PC-3 (cell line): ENCODE results near the gene CSNK1D. TPM values are rescaled to one million over a fixed set of nuclear protein-coding genes. Genes with fewer than 3 reads are reported as not detected.

Source experiments
- ATAC-seq: fragments of 200-7000 bp; cut with Tn5 transposase; 2 replicates; pipeline ENCODE4 v1.9.1; 2020; ENCODE audit warnings: mild to moderate bottlenecking, moderate library complexity
- BruUV-seq: library from RNA; stranded (reverse); fragments of 400-500 nt; replicated peaks from 2 replicates; lab custom pipeline; 2021; lab: Mats Ljungman, UMichigan
- CTCF ChIA-PET: fragments of 300-600 bp; sonication (Branson Sonifier 250); formaldehyde crosslinking; loops from one replicate; lab custom pipeline; 2022; ENCODE audit warnings: antibody characterized with exemption; lab: Charles Lee
- POLR2A ChIA-PET: fragments of 300-600 bp; sonication (Branson Sonifier 250); formaldehyde crosslinking; loops from one replicate; lab custom pipeline; 2022; ENCODE audit warnings: antibody characterized with exemption; ENCODE audit not compliant: unreplicated experiment; lab: Charles Lee
- DNase-seq: peaks from one replicate; pipeline ENCODE4 v3.0.0-alpha.2; 2015
- H2AFZ ChIP-seq: fragments of 300-600 bp; sonication (generic); 2 replicates; pipeline ENCODE4 v1.6.0; 2016; ENCODE audit warnings: antibody characterized with exemption, low read length
- H3F3A ChIP-seq: fragments of 300-600 bp; sonication (generic); one replicate; pipeline ENCODE4 v1.6.0; 2017; ENCODE audit warnings: antibody characterized with exemption, low read length, control low read depth, mild to moderate bottlenecking; ENCODE audit not compliant: unreplicated experiment
- H3K27ac ChIP-seq: fragments of 300-600 bp; sonication (generic); 2 replicates; pipeline ENCODE4 v1.5.1; 2016; ENCODE audit warnings: mild to moderate bottlenecking, low read length
- H3K27me3 ChIP-seq: fragments of 300-600 bp; sonication (generic); 2 replicates; pipeline ENCODE4 v1.6.1; 2016; ENCODE audit warnings: low read length, mixed read lengths
- H3K36me3 ChIP-seq: fragments of 300-600 bp; sonication (generic); 2 replicates; pipeline ENCODE4 v1.6.1; 2016; ENCODE audit warnings: low read depth, mixed run types, low read length, mixed read lengths
- H3K4me1 ChIP-seq: fragments of 300-600 bp; sonication (generic); 2 replicates; pipeline ENCODE4 v1.5.1; 2016; ENCODE audit warnings: low read length; ENCODE audit not compliant: insufficient read depth
- H3K4me2 ChIP-seq: fragments of 300-600 bp; sonication (generic); 2 replicates; pipeline ENCODE4 v1.6.0; 2016; ENCODE audit warnings: low read length
- H3K4me3 ChIP-seq: fragments of 300-600 bp; sonication (generic); 2 replicates; pipeline ENCODE4 v1.5.1; 2016; ENCODE audit warnings: mild to moderate bottlenecking, low read length, mixed read lengths
- H3K79me2 ChIP-seq: fragments of 300-600 bp; sonication (generic); 2 replicates; pipeline ENCODE4 v1.6.1; 2017; ENCODE audit warnings: low read length, mixed read lengths
- H3K9ac ChIP-seq: fragments of 300-600 bp; sonication (generic); 2 replicates; pipeline ENCODE4 v1.6.0; 2016; ENCODE audit warnings: mild to moderate bottlenecking, low read length
- H3K9me2 ChIP-seq: fragments of 300-600 bp; sonication (generic); replicated peaks from 2 replicates; pipeline ENCODE4 v1.6.1; 2016; ENCODE audit warnings: mixed run types, low read length, mixed read lengths
- H3K9me3 ChIP-seq: fragments of 300-600 bp; sonication (generic); 2 replicates; pipeline ENCODE4 v1.6.1; 2016; ENCODE audit warnings: low read length, mixed read lengths
- H4K20me1 ChIP-seq: fragments of 300-600 bp; sonication (generic); 2 replicates; pipeline ENCODE4 v1.6.1; 2016; ENCODE audit warnings: low read length, mixed read lengths
- EZH2 ChIP-seq: fragments of 300-600 bp; sonication (generic); IDR thresholded peaks from one replicate; pipeline ENCODE4 v1.6.1; 2017; ENCODE audit warnings: antibody characterized with exemption, mild to moderate bottlenecking, low read length; ENCODE audit not compliant: unreplicated experiment
- EZH2phosphoT487 ChIP-seq: fragments of 300-600 bp; sonication (generic); IDR thresholded peaks from 2 replicates; pipeline ENCODE4 v1.6.1; 2018; ENCODE audit warnings: mild to moderate bottlenecking, antibody characterized with exemption, low read length, borderline replicate concordance
- intact Hi-C: fragments of 100-400 bp; cut with micrococcal nuclease; formaldehyde crosslinking; loops from 2 replicates; pipeline ENCODE4 v1.9.0; 2023
- total RNA-seq: library from RNA; depleted of rRNA; stranded (reverse); fragments of >200 nt; gene quantifications from 2 replicates; pipeline ENCODE4 v1.2.3, GENCODE V29; 2014
- TF ChIP-seq, protein P1 (sequence below): fragments of 300-600 bp; sonication (generic); conservative IDR thresholded peaks from 2 replicates; pipeline ENCODE4 v1.5.1; 2017; ENCODE audit warnings: antibody characterized with exemption, low read depth, mild to moderate bottlenecking, low read length

Gene CSNK1D
- total RNA-seq, 1 experiment from 2014 or later = 58.6 TPM

DNA sequence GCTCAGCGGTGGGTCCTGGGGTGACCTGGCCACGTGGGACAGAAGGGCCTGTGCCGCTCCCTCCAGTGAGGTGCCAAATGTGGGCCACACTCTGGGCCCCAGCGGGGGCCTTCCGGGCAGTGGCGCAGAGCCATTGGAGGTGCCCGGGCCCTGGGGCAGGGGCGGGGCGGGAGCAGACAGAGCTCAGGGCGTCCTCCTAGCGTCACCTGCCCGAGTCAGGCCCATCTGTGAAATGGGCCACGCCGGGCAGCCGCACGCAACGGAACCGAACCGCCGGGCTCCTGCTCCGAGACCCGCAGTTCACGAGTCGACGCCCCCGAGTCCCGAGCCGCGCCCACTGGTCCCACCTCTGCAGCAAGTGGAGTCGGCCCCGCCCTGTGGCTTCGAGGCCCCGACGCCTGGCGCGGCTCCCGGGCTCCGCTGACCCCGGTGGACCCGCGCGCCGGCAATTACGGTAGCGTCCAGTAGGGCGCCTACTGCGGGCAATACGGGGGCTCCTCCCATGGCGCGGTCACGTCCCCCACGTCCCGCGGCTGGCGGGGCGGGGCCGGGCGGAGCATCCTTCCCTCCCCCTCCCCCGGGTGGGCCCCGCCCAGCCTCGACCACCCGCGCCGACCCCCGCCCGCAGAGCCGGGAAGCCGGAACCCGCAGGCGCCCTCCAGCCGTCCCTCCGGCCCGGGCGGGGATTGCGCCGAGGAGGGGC lies 42.7 kb downstream of the CSNK1D start:
- ATAC-seq = peak; percentile 45
- no peak overlapping the region for H2AFZ ChIP-seq
- DNase-seq = peak; percentile 85
- peak overlapping the region; percentile 78 for H3K27ac ChIP-seq
- no peaks in the 10 kb centered on the region for H3K27me3 ChIP-seq
- TF ChIP-seq, protein P1, sequence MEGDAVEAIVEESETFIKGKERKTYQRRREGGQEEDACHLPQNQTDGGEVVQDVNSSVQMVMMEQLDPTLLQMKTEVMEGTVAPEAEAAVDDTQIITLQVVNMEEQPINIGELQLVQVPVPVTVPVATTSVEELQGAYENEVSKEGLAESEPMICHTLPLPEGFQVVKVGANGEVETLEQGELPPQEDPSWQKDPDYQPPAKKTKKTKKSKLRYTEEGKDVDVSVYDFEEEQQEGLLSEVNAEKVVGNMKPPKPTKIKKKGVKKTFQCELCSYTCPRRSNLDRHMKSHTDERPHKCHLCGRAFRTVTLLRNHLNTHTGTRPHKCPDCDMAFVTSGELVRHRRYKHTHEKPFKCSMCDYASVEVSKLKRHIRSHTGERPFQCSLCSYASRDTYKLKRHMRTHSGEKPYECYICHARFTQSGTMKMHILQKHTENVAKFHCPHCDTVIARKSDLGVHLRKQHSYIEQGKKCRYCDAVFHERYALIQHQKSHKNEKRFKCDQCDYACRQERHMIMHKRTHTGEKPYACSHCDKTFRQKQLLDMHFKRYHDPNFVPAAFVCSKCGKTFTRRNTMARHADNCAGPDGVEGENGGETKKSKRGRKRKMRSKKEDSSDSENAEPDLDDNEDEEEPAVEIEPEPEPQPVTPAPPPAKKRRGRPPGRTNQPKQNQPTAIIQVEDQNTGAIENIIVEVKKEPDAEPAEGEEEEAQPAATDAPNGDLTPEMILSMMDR = peak; percentile 36; the same call in 1 of the 2 replicates
- TF ChIP-seq EZH2phosphoT487 = no peak
- peaks cover 76% of the 10 kb centered on the region for H3K79me2 ChIP-seq
- peak overlapping the region; percentile 84 for H3K4me3 ChIP-seq
- peak overlapping the region; percentile 90 for H3K4me2 ChIP-seq
- no peaks in the 10 kb centered on the region for H3K9me2 ChIP-seq
- peak overlapping the region; percentile 93 for H3K9ac ChIP-seq
- peaks cover 17% of the 10 kb centered on the region; the same call in 1 of the 2 replicates for H3K36me3 ChIP-seq
- H4K20me1 ChIP-seq = peaks cover 54% of the 10 kb centered on the region
- POLR2A ChIA-PET = interaction anchor here (0.7 kb wide), 1 partner anchor 12 kb away, joined by 3 read pairs; no protein-coding TSS in a partner anchor
- no peaks in the 10 kb centered on the region for H3F3A ChIP-seq
- no peaks in the 10 kb centered on the region for H3K9me3 ChIP-seq
- no TSS peak for BruUV-seq
- CTCF ChIA-PET = interaction anchor here (1.0 kb wide), 1 partner anchor 25 kb away, joined by 4 read pairs; no protein-coding TSS in a partner anchor
- intact Hi-C loops = no loop called here
- peaks cover 48% of the 10 kb centered on the region for H3K4me1 ChIP-seq

GRCh38 chr17:82229698-82230608 lies 43.5 kb downstream of the CSNK1D start:
- peaks cover 68% of the 10 kb centered on the region for H3K79me2 ChIP-seq
- TF ChIP-seq EZH2 = no peak
- TF ChIP-seq EZH2phosphoT487 = no peak
- TF ChIP-seq, protein P1 = no peak
- H3K4me1 ChIP-seq = peaks cover 40% of the 10 kb centered on the region
- CTCF ChIA-PET = interaction anchor here (1.0 kb wide), 1 partner anchor 24 kb away, joined by 4 read pairs; no protein-coding TSS in a partner anchor
- no peak overlapping the region for H2AFZ ChIP-seq
- intact Hi-C loops = no loop called here
- H3K4me3 ChIP-seq = peak overlapping the region; percentile 84
- peak overlapping the region; percentile 90 for H3K4me2 ChIP-seq
- no peaks in the 10 kb centered on the region for H3K9me3 ChIP-seq
- H3K36me3 ChIP-seq = peaks cover 10% of the 10 kb centered on the region; the same call in 1 of the 2 replicates
- peak overlapping the region; percentile 78 for H3K27ac ChIP-seq
- POLR2A ChIA-PET = interaction anchor here (0.5 to 0.7 kb wide), 2 partner anchors 11 to 93 kb away, joined by 3 read pairs; no protein-coding TSS in a partner anchor
- H4K20me1 ChIP-seq = peaks cover 46% of the 10 kb centered on the region
- TSS peak; percentile 72 for BruUV-seq
- H3K9me2 ChIP-seq = no peaks in the 10 kb centered on the region
- H3F3A ChIP-seq = no peaks in the 10 kb centered on the region
- H3K9ac ChIP-seq = peak overlapping the region; percentile 93
- H3K27me3 ChIP-seq = no peaks in the 10 kb centered on the region
- no peak; the same call in 1 of the 2 replicates for ATAC-seq
- DNase-seq = no peak
